Measurements from ENCODE around the gene GSS.

DNA sequence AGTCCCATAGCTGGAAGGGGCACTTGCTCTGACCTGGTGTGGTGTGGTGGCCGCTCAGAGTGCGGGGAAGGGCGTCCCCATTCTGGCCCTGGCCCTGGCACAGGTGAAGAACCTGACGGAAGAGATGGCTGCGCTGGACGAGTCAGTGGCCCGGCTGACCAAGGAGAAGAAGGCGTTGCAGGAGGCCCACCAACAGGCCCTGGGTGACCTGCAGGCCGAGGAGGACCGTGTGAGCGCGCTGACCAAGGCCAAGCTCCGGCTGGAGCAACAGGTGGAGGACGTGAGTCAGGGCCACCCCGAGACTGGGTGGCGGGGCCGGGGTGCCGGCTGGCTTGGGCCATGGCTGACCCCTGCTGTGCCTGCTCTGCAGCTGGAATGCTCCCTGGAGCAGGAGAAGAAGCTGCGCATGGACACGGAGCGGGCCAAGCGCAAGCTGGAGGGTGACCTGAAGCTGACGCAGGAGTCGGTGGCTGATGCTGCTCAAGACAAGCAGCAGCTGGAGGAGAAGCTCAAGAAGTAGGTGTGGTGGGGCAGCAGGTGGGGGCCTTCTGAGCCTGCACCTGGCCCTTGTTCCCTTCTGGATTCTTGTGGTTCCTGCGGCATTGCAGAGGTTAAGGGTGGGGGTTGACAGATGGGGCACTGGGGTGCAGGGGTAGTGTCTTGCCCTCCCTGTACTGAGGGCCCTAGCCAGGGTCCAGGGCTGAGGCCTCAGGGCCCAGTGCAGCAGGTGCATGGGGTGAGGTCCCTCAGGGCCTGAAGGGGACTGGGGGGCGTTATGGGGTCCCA is 40.8 kb upstream of the GSS start:
- TF ChIP-seq, protein P1, sequence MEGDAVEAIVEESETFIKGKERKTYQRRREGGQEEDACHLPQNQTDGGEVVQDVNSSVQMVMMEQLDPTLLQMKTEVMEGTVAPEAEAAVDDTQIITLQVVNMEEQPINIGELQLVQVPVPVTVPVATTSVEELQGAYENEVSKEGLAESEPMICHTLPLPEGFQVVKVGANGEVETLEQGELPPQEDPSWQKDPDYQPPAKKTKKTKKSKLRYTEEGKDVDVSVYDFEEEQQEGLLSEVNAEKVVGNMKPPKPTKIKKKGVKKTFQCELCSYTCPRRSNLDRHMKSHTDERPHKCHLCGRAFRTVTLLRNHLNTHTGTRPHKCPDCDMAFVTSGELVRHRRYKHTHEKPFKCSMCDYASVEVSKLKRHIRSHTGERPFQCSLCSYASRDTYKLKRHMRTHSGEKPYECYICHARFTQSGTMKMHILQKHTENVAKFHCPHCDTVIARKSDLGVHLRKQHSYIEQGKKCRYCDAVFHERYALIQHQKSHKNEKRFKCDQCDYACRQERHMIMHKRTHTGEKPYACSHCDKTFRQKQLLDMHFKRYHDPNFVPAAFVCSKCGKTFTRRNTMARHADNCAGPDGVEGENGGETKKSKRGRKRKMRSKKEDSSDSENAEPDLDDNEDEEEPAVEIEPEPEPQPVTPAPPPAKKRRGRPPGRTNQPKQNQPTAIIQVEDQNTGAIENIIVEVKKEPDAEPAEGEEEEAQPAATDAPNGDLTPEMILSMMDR (IDR thresholded peaks at IDR 0.05) = no peak
- no peak for TF ChIP-seq POLR2A (IDR thresholded peaks at IDR 0.05)

Data from esophagus squamous epithelium (tissue), 4 donors.